ENCODE data around the gene TGFBR1. TPM values are rescaled to one million over a fixed set of nuclear protein-coding genes. Genes with fewer than 3 reads are reported as not detected.

Gene TGFBR1
- total RNA-seq, 1 donor: 51.0 TPM

- no peak for TF ChIP-seq CTCF (IDR thresholded peaks at IDR 0.05; ENCODE audit: insufficient read depth, low read depth, low read length)
Observed at GRCh38 chr9:99074902-99075245, 30.0 kb upstream of the TGFBR1 start.

GRCh38 chr9:99075246-99075912, 29.5 kb upstream of the TGFBR1 start:
- DNase-seq (ENCODE audit: low read depth): peak; percentile 56
- TF ChIP-seq CTCF (IDR thresholded peaks at IDR 0.05; ENCODE audit: insufficient read depth, low read depth, low read length): no peak
- H3K4me3 ChIP-seq (ENCODE audit: low read depth, low read length): no peak overlapping the region

More at GRCh38 chr9:99074902-99075245, 30.0 kb upstream of the TGFBR1 start:
- H3K4me3 ChIP-seq (ENCODE audit: low read depth, low read length): no peak overlapping the region
- no peak for DNase-seq (ENCODE audit: low read depth)

- no peak for DNase-seq (ENCODE audit: low read depth)
- TF ChIP-seq CTCF (IDR thresholded peaks at IDR 0.05; ENCODE audit: insufficient read depth, low read depth, low read length): no peak
- H3K4me3 ChIP-seq (ENCODE audit: low read depth, low read length): no peak overlapping the region
Observed at GRCh38 chr9:99076030-99076429, 28.9 kb upstream of the TGFBR1 start.

- H3K4me3 ChIP-seq (ENCODE audit: low read depth, low read length): no peak overlapping the region
- peak; percentile 27 for DNase-seq (ENCODE audit: low read depth)
- TF ChIP-seq CTCF (IDR thresholded peaks at IDR 0.05; ENCODE audit: insufficient read depth, low read depth, low read length): no peak
Observed at GRCh38 chr9:99076483-99077171, 28.3 kb upstream of the TGFBR1 start.

- TF ChIP-seq CTCF (IDR thresholded peaks at IDR 0.05; ENCODE audit: insufficient read depth, low read depth, low read length): no peak
- no peak overlapping the region for H3K4me3 ChIP-seq (ENCODE audit: low read depth, low read length)
- no peak for DNase-seq (ENCODE audit: low read depth)
Observed at GRCh38 chr9:99078717-99079116, 26.2 kb upstream of the TGFBR1 start.

- DNase-seq (ENCODE audit: low read depth): no peak
- no peak for TF ChIP-seq CTCF (IDR thresholded peaks at IDR 0.05; ENCODE audit: insufficient read depth, low read depth, low read length)
- H3K4me3 ChIP-seq (ENCODE audit: low read depth, low read length): no peak overlapping the region
Observed at GRCh38 chr9:99079542-99079941, 25.4 kb upstream of the TGFBR1 start.

Measured in fibroblast of villous mesenchyme (primary cell).